ENCODE results near the gene ANKRD55. TPM values are rescaled to one million over a fixed set of nuclear protein-coding genes. Genes with fewer than 3 reads are reported as not detected.

Gene ANKRD55
- total RNA-seq, 4 donors from 2014 or later, result 0.17 to 0.37 (median 0.32) TPM; not detected in 1

DNA sequence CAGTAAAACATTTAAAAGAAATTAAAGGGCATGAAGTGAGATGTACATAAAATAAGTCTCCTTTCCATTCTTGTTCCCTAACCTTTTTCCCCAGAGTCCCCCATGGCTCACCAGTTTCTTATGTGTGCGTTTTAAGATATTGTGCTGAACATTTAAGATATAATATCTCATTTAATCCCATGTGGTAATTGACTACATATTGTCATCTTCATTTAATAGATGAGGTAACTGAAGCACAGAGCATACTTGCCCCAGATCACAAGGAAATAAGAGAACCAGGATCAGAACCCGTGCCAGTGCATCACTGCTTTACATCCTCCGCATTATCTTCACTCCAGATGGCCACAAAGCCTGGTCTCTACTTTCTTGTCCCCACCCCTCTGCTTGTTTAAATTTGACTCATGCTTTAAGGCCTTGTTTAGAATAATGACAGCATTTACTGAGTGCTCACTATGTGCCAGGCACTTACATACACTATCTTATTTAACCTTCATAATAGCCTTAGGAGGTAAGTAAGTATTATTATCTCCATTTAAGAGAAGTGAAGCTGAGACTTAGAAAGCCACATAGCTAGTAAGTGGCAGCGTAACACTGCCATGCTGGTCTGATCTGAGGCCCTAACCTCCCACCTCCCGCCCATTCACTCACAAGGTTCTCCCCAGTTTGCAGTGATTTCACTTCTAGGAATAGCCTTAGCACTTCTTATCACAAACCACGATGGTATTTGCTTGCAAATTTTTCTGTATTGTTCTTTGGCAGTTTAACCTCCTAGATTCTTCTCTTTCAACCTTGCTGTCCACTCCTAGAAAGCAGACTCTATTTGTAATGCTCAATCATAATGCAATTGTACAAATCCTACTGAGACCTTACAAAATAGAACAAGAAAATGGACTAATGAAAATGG, 160.0 kb downstream of the ANKRD55 start:
- DNase-seq (ENCODE audit: low spot score in 2 of 2), result no peak
- WGBS, 2 donors, result 89 to 90% methylated on average over 6 of the region's 6 CpGs
- intact Hi-C loops (cut with DNase I; ENCODE audit: low total_unique reads), result no loop called here
- TF ChIP-seq, protein P1, sequence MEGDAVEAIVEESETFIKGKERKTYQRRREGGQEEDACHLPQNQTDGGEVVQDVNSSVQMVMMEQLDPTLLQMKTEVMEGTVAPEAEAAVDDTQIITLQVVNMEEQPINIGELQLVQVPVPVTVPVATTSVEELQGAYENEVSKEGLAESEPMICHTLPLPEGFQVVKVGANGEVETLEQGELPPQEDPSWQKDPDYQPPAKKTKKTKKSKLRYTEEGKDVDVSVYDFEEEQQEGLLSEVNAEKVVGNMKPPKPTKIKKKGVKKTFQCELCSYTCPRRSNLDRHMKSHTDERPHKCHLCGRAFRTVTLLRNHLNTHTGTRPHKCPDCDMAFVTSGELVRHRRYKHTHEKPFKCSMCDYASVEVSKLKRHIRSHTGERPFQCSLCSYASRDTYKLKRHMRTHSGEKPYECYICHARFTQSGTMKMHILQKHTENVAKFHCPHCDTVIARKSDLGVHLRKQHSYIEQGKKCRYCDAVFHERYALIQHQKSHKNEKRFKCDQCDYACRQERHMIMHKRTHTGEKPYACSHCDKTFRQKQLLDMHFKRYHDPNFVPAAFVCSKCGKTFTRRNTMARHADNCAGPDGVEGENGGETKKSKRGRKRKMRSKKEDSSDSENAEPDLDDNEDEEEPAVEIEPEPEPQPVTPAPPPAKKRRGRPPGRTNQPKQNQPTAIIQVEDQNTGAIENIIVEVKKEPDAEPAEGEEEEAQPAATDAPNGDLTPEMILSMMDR (IDR thresholded peaks at IDR 0.05), result no peak
- TF ChIP-seq POLR2A (IDR thresholded peaks at IDR 0.05), result no peak
- H3K4me3 ChIP-seq (ENCODE audit: low read depth, poor library complexity, severe bottlenecking), result no peak overlapping the region

DNA sequence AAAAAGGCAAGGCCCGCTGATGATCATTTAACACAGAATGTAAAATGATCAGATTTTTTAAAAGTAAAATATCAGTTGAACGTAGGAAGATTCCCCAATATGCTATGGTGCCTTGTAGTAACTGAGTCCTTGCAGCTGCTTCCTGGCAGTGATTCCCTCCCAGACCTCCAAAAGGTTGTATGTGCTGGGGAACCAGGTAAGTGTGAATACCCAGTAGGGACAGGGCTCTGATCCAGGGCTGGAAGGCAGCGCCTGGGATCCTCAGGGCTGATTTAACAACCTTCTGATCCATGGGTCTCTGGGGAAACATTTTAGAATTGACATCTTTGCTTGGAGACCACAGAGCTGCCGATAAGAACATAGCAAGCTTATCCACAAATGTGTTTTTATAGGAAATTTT, 161.7 kb downstream of the ANKRD55 start:
- WGBS, 2 donors, result 61 to 64% methylated on average over 4 of the region's 4 CpGs
- intact Hi-C loops (cut with DNase I; ENCODE audit: low total_unique reads), result no loop called here
- TF ChIP-seq, protein P1 (IDR thresholded peaks at IDR 0.05), result no peak
- TF ChIP-seq POLR2A (IDR thresholded peaks at IDR 0.05), result no peak
- no peak for DNase-seq (ENCODE audit: low spot score in 2 of 2)
- H3K4me3 ChIP-seq (ENCODE audit: low read depth, poor library complexity, severe bottlenecking), result no peak overlapping the region

DNA sequence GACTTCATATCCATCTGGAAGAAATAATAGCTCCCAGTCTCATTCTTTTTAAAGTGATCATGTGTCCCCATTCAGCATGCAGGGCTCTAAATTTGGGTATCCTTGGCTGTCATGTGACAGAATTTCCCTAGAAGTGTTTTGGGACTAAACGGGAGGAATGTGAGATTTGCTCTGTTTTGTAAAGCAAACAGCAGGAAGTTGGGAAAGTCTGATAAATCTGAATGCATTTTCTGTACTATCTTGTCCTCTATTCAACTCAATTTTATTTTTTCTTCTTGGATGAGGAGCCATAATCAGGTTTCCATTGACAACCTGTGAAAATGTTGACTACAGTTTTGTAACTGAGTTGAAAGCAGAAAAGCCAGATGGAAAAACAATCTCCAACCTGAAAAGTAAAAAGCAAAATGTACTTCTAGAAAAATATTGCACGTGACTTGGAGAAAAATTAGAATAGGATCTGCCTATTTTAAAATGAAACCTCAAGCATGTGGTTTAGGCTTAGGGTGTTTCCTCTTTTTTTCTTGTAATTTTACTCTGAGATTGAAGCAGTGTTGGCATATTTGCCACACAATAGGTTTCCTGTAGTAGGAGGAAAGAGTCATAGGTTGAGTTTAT, 162.2 kb downstream of the ANKRD55 start:
- intact Hi-C loops (cut with DNase I; ENCODE audit: low total_unique reads), result no loop called here
- TF ChIP-seq, protein P1 (IDR thresholded peaks at IDR 0.05), result no peak
- no peak for TF ChIP-seq POLR2A (IDR thresholded peaks at IDR 0.05)
- DNase-seq (ENCODE audit: low spot score in 2 of 2), result no peak
- WGBS, 2 donors, result 26 to 31% methylated on average over 2 of the region's 2 CpGs
- H3K4me3 ChIP-seq (ENCODE audit: low read depth, poor library complexity, severe bottlenecking), result no peak overlapping the region

DNA sequence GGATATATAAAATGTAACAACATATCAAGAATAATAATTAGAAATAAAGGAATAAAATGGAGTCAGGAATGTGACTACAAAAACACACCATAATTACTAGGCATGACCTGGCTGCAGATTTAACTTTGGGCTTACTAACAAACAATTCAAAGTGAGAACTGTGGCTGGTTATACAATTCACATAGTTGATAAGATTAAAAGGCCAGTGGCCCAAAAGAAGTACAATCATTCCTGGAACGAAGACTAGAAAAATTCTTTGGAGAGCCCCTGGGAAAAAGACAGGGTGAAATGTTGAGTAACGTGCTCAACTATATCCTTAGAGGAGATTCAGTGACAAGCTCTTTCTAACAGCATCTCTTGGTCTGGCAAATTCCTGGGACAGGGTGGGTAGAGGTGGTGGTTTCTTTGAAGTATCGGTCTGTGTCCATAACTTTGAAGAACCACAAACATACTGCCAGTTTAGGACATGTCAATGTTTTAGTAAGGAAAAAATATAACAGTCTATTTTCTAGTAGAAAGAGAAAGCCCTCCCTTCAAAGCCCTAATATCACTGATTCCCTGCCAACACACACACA, 163.4 kb downstream of the ANKRD55 start:
- WGBS, 2 donors, result 59 to 69% methylated on average over 3 of the region's 3 CpGs
- no peak for DNase-seq (ENCODE audit: low spot score in 2 of 2)
- intact Hi-C loops (cut with DNase I; ENCODE audit: low total_unique reads), result no loop called here
- no peak overlapping the region for H3K4me3 ChIP-seq (ENCODE audit: low read depth, poor library complexity, severe bottlenecking)
- TF ChIP-seq, protein P1 (IDR thresholded peaks at IDR 0.05), result no peak
- no peak for TF ChIP-seq POLR2A (IDR thresholded peaks at IDR 0.05)

DNA sequence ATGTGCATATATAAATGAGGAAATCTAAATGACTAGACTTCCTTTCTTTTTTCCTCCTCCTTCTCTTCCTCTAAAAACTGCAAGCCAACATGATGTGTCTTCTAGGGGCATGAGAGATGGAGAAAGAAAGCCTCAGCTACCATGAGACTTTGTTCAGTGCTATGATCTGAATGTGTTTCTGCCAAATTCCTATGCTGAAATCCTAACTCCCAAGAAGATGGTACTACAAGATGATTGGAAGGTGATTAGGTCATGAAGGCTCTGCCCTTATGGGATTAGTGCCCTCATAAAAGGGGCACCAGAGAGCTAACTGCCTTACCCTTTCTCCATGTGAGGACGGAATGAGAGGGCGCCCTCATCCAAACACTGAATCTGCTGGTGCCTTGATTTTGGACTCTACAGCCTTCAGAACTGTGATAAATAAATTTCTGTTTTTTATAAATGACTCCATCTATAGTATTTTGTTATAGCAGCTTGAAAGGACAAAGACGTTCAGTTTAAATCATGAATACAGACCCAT, 166.1 kb downstream of the ANKRD55 start:
- TF ChIP-seq, protein P1 (IDR thresholded peaks at IDR 0.05), result no peak
- no peak for TF ChIP-seq POLR2A (IDR thresholded peaks at IDR 0.05)
- intact Hi-C loops (cut with DNase I; ENCODE audit: low total_unique reads), result no loop called here
- H3K4me3 ChIP-seq (ENCODE audit: low read depth, poor library complexity, severe bottlenecking), result no peak overlapping the region

More for the DNA sequence above, 166.1 kb downstream of the ANKRD55 start:
- DNase-seq (ENCODE audit: low spot score in 2 of 2), result no peak
- WGBS, 2 donors, result 95 to 97% methylated on average over 3 of the region's 3 CpGs

Measured in lower leg skin (tissue), 4 donors.